Lower leg skin (tissue), 4 donors: Measurements from ENCODE around the gene ST3GAL3. TPM values are rescaled to one million over a fixed set of nuclear protein-coding genes. Genes with fewer than 3 reads are reported as not detected.

Source experiments
- DNase-seq, 2 donors: peaks; one replicate each; pipeline ENCODE4 v3.0.0-alpha.2; 2019; ENCODE audit warnings: low spot score in 2 of 2
- H3K4me3 ChIP-seq: fragments of 200-600 bp; sonication (generic); 2 replicates; pipeline ENCODE4 v1.5.1; 2017; ENCODE audit warnings: mild to moderate bottlenecking, low read depth; ENCODE audit not compliant: poor library complexity, severe bottlenecking
- POLR2A ChIP-seq, 2 donors: fragments of 450-650 bp; IDR thresholded peaks; one replicate each; pipeline ENCODE4 v1.6.1; 2016 to 2017; ENCODE audit warnings: antibody characterized with exemption in 2 of 2, mild to moderate bottlenecking in 1 of 2, moderate library complexity in 1 of 2
- WGBS, 2 donors: methylation state at CpG; one replicate each; pipeline ENCODE4 v1.1.5; 2018; 5-methylcytosine and 5-hydroxymethylcytosine counted together
- intact Hi-C: fragments of 100-400 bp; cut with DNase I; formaldehyde crosslinking; loops from one replicate; pipeline ENCODE4 v1.15.0; 2023; ENCODE audit warnings: low total_unique reads
- total RNA-seq, 4 donors: library from RNA; depleted of rRNA; stranded (reverse); fragments of >200 nt; gene quantifications; one replicate each; pipeline ENCODE4 v1.1.0, GENCODE V29; 2016
- TF ChIP-seq, protein P1 (sequence below), 3 donors: fragments of 450-650 bp; IDR thresholded peaks; one replicate each; pipeline ENCODE4 v1.5.1; 2016; ENCODE audit warnings: antibody characterized with exemption in 3 of 3, mild to moderate bottlenecking in 3 of 3, moderate library complexity in 2 of 3

Gene ST3GAL3
- total RNA-seq, 4 donors from 2014 or later: 6.9 to 10.5 (median 8.0) TPM

- intact Hi-C loops: no loop called here
- H3K4me3 ChIP-seq: no peak overlapping the region
- no peak for TF ChIP-seq POLR2A (IDR thresholded peaks at IDR 0.05)
- TF ChIP-seq, protein P1, sequence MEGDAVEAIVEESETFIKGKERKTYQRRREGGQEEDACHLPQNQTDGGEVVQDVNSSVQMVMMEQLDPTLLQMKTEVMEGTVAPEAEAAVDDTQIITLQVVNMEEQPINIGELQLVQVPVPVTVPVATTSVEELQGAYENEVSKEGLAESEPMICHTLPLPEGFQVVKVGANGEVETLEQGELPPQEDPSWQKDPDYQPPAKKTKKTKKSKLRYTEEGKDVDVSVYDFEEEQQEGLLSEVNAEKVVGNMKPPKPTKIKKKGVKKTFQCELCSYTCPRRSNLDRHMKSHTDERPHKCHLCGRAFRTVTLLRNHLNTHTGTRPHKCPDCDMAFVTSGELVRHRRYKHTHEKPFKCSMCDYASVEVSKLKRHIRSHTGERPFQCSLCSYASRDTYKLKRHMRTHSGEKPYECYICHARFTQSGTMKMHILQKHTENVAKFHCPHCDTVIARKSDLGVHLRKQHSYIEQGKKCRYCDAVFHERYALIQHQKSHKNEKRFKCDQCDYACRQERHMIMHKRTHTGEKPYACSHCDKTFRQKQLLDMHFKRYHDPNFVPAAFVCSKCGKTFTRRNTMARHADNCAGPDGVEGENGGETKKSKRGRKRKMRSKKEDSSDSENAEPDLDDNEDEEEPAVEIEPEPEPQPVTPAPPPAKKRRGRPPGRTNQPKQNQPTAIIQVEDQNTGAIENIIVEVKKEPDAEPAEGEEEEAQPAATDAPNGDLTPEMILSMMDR (IDR thresholded peaks at IDR 0.05): no peak
- no peak for DNase-seq
- 96 to 97% methylated on average over 4 of the region's 4 CpGs for WGBS, 2 donors
These were observed 40.4 kb downstream of the ST3GAL3 start for GRCh38 chr1:43747736-43748135.

- no peak for TF ChIP-seq POLR2A (IDR thresholded peaks at IDR 0.05)
- TF ChIP-seq, protein P1 (IDR thresholded peaks at IDR 0.05): no peak
- 86 to 95% methylated on average over 1 of the region's 1 CpG for WGBS, 2 donors
- no peak for DNase-seq
- intact Hi-C loops: no loop called here
- H3K4me3 ChIP-seq: no peak overlapping the region
These were observed 42.7 kb downstream of the ST3GAL3 start for GRCh38 chr1:43750083-43750482.

DNA sequence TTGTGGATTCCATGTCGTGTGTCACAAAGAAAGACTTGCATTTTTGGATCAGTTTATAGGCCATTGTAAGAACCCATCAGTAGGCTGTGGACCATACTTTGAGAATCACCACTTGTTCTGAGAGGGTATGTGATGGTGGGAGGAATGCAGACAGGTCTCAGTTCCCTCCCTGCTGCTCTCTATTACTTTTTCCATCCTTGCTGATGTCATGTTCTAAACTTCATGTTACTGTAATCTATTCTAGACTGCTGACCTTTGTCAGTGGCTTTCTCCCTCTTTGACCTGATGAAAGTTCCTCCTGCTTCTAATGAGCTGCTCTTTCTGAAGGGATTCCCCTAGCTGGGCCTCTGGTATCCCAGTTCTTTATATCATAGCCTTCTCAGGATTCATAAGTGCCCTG lies 46.1 kb downstream of the ST3GAL3 start:
- no peak overlapping the region for H3K4me3 ChIP-seq
- 86 to 90% methylated on average over 1 of the region's 1 CpG for WGBS, 2 donors
- TF ChIP-seq, protein P1 (IDR thresholded peaks at IDR 0.05): no peak
- TF ChIP-seq POLR2A (IDR thresholded peaks at IDR 0.05): no peak
- intact Hi-C loops: no loop called here
- DNase-seq: no peak

DNA sequence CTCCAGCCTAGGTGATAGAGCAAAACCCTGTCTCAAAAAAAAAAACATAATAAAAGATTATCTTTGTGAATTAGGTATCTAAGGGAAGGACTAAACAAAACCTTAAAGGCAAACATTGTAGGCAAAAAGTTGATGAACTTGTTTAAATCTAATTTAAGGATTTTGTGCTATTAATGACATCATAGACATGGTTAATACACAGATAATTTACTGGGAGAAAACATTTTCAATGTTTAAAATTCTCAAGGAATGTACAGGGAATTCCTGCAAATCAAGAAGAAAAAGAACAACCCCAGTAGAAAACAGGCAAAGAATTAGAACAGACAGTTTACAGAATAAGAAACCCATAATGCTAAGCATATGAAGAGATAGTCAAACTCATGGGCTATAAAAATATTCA lies 47.6 kb downstream of the ST3GAL3 start:
- H3K4me3 ChIP-seq: no peak overlapping the region
- TF ChIP-seq POLR2A (IDR thresholded peaks at IDR 0.05): no peak
- TF ChIP-seq, protein P1 (IDR thresholded peaks at IDR 0.05): no peak
- DNase-seq: no peak
- intact Hi-C loops: no loop called here

DNA sequence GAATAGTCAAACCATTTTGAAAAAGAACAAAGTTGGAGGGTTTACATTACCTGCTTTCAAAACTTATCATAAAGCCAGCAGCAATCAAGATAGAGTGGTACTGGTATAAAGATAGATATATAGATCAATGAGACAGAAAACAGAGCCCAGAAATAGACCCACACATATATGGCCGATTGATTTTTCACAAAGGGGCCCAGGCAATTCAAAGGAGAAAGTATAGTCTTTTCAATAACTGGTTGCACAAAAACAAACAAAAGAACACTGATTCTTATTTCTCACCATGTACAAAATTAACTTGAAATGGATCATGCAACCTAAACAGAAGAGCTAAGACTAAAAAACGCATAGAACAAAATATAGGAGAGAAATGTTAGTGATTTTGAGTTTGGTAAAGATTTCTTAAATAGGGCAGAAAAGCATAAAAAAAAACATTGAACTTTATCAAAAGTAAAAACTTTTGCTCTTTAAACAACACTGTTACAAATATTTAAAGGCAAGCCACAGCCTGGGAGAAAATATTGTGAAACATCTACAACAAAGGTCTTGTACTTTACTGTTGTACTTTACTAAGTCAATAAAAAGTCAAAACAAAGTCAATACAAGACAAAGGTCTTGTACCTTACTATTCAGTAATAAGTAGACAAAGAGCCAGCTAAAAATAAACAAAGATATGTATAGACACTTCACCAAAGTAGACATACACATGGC lies 50.2 kb downstream of the ST3GAL3 start:
- no peak overlapping the region for H3K4me3 ChIP-seq
- TF ChIP-seq, protein P1 (IDR thresholded peaks at IDR 0.05): no peak
- no peak for TF ChIP-seq POLR2A (IDR thresholded peaks at IDR 0.05)
- intact Hi-C loops: no loop called here
- DNase-seq: no peak
- 96 to 97% methylated on average over 2 of the region's 2 CpGs for WGBS, 2 donors
